Activated CD8-positive, alpha-beta memory T cell treated with anti-CD3 and anti-CD28 coated beads for 48 hours (primary cell): ENCODE results near the gene RIOK3.
"Not testable (repeated sequence)": the region's sequence is repeated elsewhere in the genome, so short reads cannot be mapped to it uniquely, and the experiment has no call there.

Experiments
- DNase-seq, 3 experiments: peaks; one replicate each; pipeline ENCODE4 v3.0.0-alpha.2; 2020; ENCODE audit warnings: low read depth in 2 of 3, low spot score in 2 of 3

The RIOK3 gene, protein sequence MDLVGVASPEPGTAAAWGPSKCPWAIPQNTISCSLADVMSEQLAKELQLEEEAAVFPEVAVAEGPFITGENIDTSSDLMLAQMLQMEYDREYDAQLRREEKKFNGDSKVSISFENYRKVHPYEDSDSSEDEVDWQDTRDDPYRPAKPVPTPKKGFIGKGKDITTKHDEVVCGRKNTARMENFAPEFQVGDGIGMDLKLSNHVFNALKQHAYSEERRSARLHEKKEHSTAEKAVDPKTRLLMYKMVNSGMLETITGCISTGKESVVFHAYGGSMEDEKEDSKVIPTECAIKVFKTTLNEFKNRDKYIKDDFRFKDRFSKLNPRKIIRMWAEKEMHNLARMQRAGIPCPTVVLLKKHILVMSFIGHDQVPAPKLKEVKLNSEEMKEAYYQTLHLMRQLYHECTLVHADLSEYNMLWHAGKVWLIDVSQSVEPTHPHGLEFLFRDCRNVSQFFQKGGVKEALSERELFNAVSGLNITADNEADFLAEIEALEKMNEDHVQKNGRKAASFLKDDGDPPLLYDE

DNA sequence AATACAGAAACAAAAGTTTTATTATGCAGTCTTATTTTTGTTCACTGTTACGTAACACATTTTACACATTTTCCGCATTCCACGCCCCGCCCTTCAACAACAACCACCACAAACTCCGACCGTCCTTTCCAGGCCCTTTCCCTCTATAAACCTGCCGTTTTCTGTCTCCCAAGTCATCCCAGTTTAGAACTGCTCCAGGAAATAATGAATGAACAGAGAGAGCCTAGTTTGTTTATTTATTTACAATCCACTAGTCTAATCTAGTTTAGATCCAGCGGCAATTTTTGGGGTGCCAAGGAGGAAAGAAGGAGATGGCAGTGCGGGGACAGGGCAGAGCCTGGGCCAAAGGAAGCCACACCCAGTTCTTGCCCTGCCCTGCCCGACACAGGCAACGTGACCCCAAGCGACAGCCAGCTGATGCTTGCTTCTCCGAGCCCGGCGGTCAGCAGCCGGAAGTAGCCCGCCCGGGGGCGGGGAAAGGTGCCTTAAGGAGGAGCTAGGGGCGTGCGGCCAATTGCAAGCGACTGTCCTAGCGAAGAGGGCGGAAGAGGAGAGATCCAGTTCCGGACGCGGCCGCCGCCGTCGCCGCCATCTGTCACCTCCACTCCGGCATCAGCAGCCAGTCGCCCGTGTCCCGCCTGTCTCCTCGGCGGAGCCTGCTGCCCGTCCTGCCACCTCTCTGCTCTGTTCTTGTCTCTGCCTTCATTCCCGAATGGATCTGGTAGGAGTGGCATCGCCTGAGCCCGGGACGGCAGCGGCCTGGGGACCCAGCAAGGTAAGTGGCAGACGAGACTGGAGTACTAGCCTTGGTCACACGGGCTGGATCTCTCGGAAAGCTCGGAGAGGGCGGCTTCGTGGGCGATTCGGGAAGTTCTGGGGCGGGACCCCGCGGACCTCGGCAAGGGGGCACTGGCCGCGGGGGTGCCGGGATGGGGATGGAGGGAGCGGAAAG, at the start of gene RIOK3:
TSS of gene RIOK3 (plus strand) at position 560 of the 952 bp plus-strand sequence. CDS start at position 713, 153 bp downstream.
- DNase-seq = peak; percentile 86 to 87 (median 86)

DNA sequence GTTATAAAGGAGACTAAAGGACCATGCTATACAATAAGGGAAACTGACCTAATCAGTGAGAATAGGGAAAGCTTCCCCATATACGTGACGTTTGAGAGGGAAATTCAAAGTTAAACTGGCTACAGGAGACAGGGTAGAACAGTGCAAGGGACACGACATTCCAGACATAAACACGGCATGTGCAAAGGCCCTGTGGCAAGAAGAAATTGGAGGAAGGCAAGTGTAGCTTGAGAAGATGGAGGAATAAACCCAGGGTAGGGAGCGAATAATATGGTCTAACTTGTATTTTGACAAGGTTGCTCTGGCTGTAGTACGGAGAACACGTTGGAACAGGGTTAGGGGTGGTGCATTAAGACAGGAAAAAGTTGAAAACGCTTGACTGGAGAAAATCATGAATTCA, 49.8 kb upstream of the RIOK3 start:
- DNase-seq = no peak

DNA sequence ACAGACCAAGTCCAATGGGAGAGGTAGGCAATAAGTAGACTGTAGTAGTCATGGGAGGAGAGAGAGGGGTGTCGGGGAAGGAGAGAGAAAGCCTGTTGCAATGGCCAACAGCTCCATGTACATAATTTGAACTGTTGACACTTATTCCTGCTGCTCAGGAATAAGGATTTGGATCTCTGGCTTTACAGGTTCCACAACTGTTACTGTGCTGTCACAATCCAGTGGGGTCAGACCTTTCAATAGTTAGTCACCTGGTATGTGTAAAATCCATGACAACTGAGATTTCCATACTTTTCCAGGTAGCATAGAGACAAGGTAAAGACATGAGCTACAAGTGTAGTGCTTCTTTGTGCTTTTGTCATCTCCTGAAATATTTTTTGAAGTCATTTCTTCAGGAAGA, 47.5 kb upstream of the RIOK3 start:
- no peak for DNase-seq

DNA sequence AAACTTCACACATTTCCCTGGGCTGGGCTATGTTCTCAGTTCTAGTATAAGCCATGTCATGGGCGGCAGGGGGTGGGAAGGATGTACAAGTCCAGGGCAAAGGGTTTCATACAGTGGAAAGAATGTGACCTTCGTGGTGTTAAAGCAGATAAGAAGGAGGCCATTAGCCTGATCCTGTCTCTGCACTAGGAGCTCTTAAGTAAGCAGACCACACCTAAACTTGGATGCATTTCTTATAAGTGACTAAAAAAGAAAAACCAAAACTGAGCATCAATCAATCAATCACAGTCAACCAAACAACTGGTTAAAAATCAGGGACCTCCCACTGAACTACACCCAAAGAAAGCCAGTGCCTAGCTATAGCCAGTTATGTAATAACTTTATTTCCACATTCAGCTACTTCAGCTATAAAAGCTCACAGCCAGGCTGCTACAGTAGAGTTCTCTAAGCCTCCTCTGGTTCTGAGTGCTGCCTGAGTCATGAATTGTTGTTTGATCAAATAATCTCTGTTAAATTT, 46.8 kb upstream of the RIOK3 start:
- DNase-seq = no peak

DNA sequence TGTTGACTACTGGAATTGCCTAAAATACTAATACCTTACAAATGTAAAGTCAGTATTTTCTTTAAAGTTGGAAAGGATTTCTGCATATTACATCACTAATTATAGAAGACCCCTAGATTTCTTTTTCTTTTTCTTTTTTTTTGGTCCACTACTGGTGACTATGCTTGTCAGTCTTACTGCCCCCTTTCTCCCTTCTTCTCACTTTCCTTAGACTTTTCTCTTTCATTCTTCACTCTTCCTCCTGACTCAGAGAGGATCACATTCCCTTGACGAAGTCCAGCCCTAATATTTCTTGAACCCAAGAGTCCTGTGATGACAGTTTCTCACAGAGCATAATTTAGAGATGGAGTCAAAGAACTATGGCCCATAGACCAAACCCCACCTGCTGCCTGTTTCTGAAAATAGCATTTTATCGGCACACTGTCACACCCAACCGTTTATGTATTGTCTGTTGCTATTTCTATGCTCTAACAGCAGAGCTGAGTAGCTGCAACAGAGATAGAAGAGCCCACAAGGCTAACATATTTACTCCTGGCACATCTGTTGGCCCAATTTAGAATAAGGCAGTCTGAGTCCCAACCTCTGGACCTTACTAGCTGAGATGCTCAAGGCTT, 40.6 kb upstream of the RIOK3 start:
- DNase-seq = no peak

DNA sequence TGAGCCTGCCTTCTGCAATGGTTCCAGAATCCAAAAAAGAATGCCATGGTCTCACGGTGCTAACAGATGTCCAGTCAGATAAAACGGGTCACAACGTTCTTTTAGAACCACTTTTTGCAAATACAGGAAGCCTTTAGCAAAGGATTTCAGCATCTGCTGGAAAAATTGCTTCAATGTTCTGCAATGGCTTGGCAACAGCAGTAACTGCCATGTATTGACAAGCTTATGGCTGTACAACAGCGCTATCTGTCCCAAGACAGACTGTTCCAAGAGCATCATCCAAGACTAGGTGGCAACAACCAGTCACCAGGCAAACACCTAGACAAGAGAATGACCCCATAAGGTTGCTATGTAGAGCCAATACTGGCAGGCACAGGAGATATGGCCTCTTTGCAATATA, 37.6 kb upstream of the RIOK3 start:
- DNase-seq = no peak

DNA sequence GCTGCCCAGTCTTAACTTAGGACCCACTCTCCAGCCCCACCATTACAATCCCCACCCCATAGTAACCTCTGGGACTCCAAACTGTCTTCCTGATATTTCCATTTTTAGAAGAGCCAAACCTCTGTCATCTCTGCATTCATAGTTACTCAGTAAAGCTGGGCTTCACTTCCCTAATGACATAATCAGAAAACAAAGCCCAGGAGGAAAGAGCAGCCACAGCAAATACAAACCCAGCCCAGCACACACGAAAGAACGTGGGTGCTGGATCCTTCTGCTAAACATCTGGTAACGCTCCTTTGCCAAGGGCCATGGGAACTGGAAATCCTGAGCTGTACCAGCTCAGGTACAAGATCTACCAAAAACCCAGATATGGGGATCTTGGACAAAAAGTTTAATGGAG, 36.8 kb upstream of the RIOK3 start:
- DNase-seq = no peak

DNA sequence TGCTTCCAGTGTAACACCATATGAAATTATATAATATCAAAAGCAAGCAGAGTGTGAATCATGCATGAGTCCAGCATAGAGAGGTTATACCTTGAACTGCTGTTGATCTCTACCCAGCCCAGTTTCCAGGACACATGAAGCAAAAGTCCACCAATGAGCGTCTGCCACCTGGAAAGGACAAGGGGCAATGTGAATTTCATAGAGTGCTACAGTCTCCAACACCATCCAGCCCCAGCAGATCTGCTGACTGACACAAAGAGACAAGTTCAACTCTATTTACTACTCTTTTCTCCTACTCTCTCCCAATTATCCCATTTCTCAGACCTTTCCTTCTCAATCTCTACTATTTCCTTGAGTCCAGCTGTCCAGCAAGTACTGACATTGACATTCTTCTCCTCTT, 31.8 kb upstream of the RIOK3 start:
- no peak for DNase-seq

DNA sequence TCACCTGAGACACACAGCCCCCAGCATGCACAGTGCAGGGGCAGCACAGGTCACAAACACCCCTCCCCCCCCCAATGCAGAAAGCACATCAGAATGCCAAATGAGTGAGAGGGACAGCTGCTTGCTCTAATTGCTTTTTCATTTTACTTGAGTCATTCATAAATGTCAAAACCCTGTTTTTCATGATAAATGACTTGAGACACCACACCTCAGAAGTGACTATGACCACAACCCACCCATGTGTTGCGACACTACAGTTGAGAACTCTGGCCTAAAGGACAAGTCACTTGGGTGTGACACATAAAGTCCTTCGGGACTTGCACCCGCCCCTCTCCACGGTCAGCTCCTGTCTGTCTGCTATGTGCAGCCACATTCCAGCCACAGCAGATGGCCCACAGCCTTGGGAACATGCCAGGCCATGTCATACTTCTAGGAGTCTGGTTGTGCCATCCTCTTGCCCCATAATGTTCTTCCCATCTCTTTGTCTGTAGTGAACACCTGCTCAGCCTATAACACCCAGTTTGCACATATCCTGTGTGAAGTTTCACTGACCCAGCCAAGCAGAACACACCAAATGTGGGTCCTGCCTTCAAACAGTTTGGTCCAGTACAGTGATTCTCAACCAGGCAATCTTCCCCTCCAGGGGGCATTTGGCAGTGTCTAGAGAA, 30.2 kb upstream of the RIOK3 start:
- DNase-seq = no peak

DNA sequence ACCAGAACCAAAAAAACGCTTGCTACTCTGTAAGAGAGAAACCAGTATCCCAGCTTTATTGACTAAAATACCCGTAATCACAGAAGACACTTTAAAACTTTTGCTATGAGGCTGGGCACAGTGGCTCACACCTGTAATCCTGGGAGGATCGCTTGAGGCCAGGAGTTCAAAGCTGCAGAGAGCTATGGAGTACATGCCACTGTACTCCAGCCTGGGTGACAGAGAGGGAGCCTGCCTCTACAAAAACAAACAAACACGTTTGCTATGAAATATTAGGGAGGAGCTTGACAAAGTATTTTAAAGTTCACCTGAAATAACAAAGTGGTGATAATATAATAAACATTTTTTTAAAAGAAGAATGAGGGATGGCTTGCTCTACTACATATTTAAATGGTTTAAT, 28.5 kb upstream of the RIOK3 start:
- DNase-seq = no peak

DNA sequence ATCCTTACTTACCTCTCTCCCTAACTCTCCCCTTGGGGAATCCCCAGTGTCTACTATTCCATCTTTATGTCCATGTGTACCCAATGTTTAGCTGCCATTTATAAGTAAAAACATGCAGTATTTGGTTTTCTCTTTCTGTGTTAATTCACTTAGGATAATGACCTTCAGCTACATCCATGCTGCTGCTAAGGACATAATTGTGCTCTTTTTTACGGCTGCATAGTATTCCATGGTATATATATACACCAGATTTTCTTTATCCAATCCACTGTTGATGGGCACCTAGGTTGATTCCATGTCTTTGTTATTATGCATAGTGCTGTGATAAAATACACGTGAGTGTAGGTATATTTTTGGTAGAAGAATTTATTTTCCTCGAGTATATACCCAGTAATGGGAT, 24.3 kb upstream of the RIOK3 start:
- DNase-seq = no peak

DNA sequence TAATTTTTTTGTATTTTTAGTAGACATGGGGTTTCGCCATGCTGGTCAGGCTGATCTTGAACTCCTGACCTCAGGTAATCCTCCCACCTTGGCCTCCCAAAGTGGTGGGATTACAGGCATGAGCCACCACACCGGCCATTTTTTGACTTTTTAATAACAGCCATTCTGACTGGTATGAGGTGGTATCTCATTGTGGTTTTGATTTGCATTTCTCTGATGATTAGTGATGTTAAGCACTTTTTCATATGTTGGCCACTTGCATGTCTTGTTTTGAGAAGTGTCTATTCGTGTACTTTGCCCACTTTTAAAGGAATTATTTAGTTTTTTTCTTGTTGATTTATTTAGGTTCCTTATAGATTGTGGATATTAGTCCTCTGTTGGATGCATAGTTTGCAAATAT, 23.5 kb upstream of the RIOK3 start:
- DNase-seq = not testable (repeated sequence)

DNA sequence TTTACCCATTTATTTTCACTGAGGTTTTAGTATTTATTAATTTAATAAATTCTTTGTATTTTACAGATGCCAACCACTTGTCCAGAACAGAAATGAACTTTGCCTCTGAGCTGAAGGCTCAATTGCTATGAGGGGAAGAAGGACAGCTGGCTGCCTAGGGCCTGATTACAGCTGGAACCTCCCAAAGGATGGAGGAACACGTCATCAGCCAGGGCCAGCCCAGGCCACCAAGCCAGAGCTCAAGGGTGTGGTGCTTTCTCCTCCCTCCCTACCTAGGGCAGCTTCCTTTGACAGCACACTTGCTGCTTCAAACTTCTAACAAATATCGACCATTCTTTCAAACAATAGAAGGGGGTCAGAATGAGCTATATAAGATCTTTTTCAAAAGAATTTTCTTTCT, 19.7 kb upstream of the RIOK3 start:
- no peak for DNase-seq

DNA sequence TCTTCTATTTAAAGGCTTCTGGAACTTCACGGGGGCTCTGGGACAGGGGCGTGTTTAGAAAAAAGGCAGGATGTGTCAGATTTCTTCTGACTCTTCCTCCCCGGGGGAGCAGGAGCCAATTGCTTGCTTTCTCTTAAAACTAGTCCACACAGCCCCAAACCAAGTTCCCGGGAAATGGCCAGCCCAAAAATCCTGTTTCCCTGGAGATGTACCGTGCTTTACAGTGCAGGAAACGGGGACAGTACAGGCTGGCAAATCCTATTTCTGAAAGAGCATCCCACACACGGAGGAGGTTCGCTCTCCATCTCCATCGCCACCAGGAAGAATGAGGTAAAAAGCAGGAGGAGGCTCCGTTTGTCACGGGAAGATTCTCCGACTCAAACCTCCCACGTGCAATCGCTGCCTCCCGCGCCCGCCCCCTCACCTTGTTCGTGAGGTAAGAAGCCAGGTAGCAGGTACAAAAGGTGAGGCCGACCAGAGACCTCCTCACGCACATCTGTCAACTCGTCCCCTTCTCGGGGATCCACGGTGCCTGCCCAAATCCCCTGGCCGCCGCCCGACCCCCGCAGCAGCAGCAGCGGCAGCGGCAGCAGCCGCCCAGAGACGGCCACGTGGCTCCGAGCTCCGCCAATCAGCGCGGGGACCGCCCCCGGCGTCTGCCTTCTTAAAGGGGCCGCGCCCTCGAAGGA, 15.6 kb upstream of the RIOK3 start:
- DNase-seq = peak; percentile 54 to 66 (median 55)

DNA sequence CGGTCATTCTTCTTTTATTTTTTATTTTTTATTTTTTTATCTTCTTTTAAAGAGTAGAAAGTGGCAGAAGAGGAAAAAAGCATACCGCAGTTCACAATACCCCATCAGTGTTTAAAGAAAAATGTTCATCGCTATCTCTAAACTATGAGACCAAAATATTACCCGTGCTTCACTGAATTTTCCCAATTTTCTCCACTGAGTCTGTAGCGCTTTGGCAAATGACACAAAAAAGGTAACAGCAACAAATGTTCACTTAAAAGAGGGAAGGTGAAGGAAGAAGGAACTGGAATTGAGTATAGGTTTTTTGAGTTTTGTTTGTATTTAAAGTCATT, 15.1 kb upstream of the RIOK3 start:
- no peak for DNase-seq

DNA sequence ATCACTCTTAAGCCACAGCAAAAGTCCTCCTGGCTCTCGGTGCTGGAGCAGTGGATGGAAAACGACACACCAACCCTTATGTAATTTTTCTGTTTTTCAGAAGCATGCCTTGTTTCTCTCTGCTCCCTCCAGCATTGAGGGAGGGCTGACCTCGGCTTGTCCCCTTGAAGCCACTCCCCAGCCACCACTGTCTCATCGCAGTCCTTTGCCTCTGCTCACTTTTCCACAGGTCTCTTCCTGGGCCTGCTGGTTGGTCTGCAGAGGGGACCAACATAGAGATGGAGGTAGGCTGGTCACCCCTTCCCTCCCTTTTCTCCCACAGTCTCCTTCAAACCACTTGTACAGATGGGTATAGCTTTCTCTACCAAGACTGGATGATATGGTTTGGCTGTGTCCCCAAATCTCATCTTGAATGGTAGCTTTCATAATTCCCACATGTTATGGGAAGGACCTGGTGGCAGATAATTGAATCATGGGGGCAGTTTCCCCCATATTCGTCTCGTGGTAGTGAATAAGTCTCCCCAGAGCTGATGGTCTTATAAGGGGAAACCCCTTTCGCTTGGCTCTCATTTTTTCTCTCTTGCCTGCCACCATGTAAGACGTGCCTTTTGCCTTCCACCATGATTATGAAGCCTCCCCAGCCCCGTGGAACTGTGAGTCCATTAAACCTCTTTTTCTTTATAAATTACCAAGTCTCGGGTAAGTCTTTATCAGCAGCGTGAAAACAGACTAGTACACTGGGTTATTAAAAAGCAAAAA, 14.3 kb upstream of the RIOK3 start:
- DNase-seq = no peak

DNA sequence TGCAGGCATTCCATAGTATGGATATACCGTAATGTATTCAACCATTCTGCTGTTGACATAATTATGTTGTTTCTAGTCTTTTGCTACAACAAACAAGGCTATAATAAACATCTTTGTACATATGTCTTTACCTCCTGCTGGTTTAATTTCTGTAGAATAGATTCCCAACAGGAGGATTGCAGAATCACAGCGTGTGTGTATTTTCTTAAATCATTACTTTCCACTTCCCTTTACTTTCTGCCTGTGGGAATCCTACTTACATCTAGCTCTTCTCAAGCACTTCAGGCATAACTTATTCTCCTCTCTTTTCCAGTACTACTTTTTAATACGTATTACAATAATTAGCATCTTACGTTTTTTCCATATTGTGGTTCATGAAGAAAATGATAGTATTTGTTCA, 13.0 kb upstream of the RIOK3 start:
- no peak for DNase-seq

DNA sequence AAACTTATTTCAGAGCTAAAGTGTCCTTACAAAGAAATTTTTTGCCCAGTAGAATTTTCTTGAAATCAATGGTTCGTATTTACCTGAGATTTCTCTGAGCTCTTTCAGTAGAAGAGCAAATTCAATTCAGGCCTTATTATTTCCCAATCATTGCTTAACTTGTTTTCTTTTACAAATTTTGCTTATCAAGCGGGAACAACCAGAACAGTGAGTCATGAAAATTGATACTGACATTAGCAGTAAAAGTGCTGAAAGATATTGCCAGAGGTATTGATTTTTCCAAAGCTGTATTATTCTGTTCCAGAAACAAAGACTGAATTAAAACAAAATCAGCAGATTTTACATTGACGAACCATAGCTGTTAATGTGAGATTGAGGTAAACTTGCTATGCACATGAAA, 10.1 kb upstream of the RIOK3 start:
- no peak for DNase-seq

DNA sequence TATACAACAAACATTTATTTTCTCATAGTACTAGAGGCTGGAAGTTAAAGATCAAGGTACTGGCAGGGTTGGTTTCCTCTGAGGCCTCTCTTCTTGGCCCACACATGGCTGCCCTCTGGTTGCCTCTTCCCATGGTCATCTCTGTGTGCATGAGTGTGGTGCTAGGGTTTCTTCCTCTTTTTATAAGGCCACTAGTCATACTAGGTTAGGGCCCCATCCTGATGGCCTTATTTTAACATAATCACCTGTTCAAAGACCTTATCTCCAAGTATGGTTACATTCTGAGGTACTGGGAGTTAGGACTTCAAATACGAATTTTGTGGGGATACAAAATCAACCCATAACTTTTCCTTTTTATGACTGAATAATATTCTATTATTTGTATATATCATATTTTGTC, 4.8 kb upstream of the RIOK3 start:
- no peak for DNase-seq

DNA sequence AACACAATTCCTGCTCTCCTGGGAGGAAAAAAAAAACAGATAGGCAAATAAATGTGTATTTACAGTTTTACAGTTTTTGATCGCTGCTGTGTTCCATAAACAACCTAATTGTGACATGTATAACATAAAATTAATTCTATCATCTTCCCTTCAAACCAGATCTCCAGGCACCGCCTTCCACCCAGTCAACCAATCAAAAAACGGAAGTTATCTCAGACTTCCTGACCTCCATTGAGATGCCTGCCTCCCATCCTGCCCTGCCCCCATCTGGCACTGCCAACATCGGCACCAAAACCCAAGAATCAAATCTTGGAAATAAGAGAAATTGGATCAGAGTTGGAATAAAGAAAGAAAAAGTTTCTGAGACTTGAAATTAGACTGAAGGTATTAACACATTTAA, 3.1 kb upstream of the RIOK3 start:
- DNase-seq = no peak
